Osteocyte (in vitro differentiated cells): ENCODE results near the gene LAMA3. TPM values are rescaled to one million over a fixed set of nuclear protein-coding genes. Genes with fewer than 3 reads are reported as not detected.

Source experiments
- DNase-seq: peaks from one replicate; pipeline ENCODE4 v3.0.0; 2021; ENCODE audit warnings: mixed read lengths; ENCODE audit not compliant: unreplicated experiment; ENCODE audit errors: extremely low spot score
- H3K27ac Mint-ChIP-seq: one replicate; pipeline ENCODE4 v1.8.0; 2021; ENCODE audit warnings: mild to moderate bottlenecking, mixed read lengths; ENCODE audit not compliant: unreplicated experiment
- H3K27me3 Mint-ChIP-seq: one replicate; pipeline ENCODE4 v1.8.0; 2021; ENCODE audit warnings: mixed read lengths; ENCODE audit not compliant: unreplicated experiment
- H3K36me3 Mint-ChIP-seq: one replicate; pipeline ENCODE4 v1.8.0; 2021; ENCODE audit warnings: mixed read lengths; ENCODE audit not compliant: unreplicated experiment
- H3K4me1 Mint-ChIP-seq: one replicate; pipeline ENCODE4 v1.8.0; 2021; ENCODE audit warnings: mixed read lengths; ENCODE audit not compliant: unreplicated experiment
- H3K4me3 Mint-ChIP-seq: one replicate; pipeline ENCODE4 v1.8.0; 2021; ENCODE audit warnings: mild to moderate bottlenecking, moderate library complexity, mixed read lengths; ENCODE audit not compliant: unreplicated experiment
- H3K9me3 Mint-ChIP-seq: one replicate; pipeline ENCODE4 v1.8.0; 2021; ENCODE audit warnings: mixed read lengths; ENCODE audit not compliant: unreplicated experiment
- CTCF ChIP-seq: fragments of 200-600 bp; sonication (generic); IDR thresholded peaks from 2 replicates; pipeline ENCODE4 v1.5.0; 2021; ENCODE audit warnings: antibody characterized with exemption, mild to moderate bottlenecking, moderate library complexity
- total RNA-seq: library from RNA; stranded (reverse); gene quantifications from 2 replicates; pipeline ENCODE4 v1.2.1, GENCODE V29; 2021

The LAMA3 gene
- total RNA-seq, 1 donor from 2014 or later: not detected

GRCh38 chr18:23938043-23938756 is 248.9 kb downstream of the LAMA3 start:
- no peak overlapping the region for H3K4me3 Mint-ChIP-seq
- no peaks in the 10 kb centered on the region for H3K27me3 Mint-ChIP-seq
- no peak overlapping the region for H3K27ac Mint-ChIP-seq
- H3K9me3 Mint-ChIP-seq: no peaks in the 10 kb centered on the region
- TF ChIP-seq CTCF: no peak
- DNase-seq: no peak
- H3K4me1 Mint-ChIP-seq: no peaks in the 10 kb centered on the region
- no peaks in the 10 kb centered on the region for H3K36me3 Mint-ChIP-seq

GRCh38 chr18:23938901-23939341 is 249.7 kb downstream of the LAMA3 start:
- no peak overlapping the region for H3K4me3 Mint-ChIP-seq
- no peaks in the 10 kb centered on the region for H3K4me1 Mint-ChIP-seq
- TF ChIP-seq CTCF: no peak
- no peaks in the 10 kb centered on the region for H3K9me3 Mint-ChIP-seq
- no peak for DNase-seq
- no peak overlapping the region for H3K27ac Mint-ChIP-seq
- H3K36me3 Mint-ChIP-seq: no peaks in the 10 kb centered on the region
- no peaks in the 10 kb centered on the region for H3K27me3 Mint-ChIP-seq

- DNase-seq: no peak
- no peak overlapping the region for H3K4me3 Mint-ChIP-seq
Observed at GRCh38 chr18:23939366-23939765, 250.1 kb downstream of the LAMA3 start.

GRCh38 chr18:23939896-23940295 is 250.6 kb downstream of the LAMA3 start:
- H3K27ac Mint-ChIP-seq: no peak overlapping the region
- H3K4me1 Mint-ChIP-seq: peaks cover 5% of the 10 kb centered on the region
- no peaks in the 10 kb centered on the region for H3K27me3 Mint-ChIP-seq
- no peaks in the 10 kb centered on the region for H3K9me3 Mint-ChIP-seq
- TF ChIP-seq CTCF: no peak
- H3K36me3 Mint-ChIP-seq: no peaks in the 10 kb centered on the region
- H3K4me3 Mint-ChIP-seq: no peak overlapping the region
- no peak for DNase-seq

More at GRCh38 chr18:23939366-23939765, 250.1 kb downstream of the LAMA3 start:
- Mint-ChIP-seq H3K27ac (no peak overlapping the region), H3K9me3 (no peaks in the 10 kb centered on the region), H3K4me1 (peaks cover 3% of the 10 kb centered on the region), H3K27me3 (no peaks in the 10 kb centered on the region), H3K36me3 (no peaks in the 10 kb centered on the region)
- no peak for TF ChIP-seq CTCF

- Mint-ChIP-seq H3K36me3 (no peaks in the 10 kb centered on the region), H3K9me3 (no peaks in the 10 kb centered on the region), H3K4me3 (no peak overlapping the region), H3K4me1 (peaks cover 5% of the 10 kb centered on the region), H3K27me3 (no peaks in the 10 kb centered on the region), H3K27ac (no peak overlapping the region)
- no peak for DNase-seq
- no peak for TF ChIP-seq CTCF
Observed at GRCh38 chr18:23941791-23942190, 252.5 kb downstream of the LAMA3 start.
